NCI-H2081 (cell line): ENCODE results near the gene TMEM255B.
"Not testable (repeated sequence)": the region's sequence is repeated elsewhere in the genome, so short reads cannot be mapped to it uniquely, and the experiment has no call there.

Source experiments
- DNase-seq, 2 experiments: peaks; one replicate each; lab custom pipeline; 2025; lab: John Stamatoyannopoulos, UW

Gene TMEM255B

GRCh38 chr13:113817860-113818691 lies 59.0 kb downstream of the TMEM255B start:
- no peak for DNase-seq

DNA sequence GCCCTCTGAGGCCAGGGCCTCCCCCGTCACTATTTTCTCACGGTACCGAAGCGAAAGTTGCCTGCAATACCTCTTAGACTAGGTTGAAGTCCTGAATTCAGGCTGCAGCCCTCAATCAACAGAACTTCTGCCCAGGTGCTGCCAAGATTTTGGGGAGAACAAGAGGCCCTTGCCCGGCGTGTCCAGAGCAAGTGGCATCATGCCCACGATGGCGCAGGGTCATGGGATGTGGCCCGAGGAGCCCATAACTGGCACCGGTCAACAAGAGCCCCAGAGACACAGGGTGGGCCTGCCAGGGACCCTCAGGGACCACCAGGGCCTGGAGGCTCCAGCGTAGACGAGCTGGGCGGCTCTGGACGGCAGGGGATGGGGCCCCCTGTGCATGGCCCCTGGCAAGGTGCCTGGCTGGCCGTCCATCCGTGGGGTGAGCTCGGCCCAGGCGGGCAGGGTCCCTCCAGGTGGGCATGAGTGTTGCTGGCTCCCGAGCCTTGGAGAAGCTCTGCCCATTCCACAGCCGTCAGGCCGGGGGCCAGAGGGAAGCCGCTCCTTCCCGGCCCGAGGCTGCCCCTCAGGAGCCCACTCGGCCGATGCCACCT lies 59.8 kb downstream of the TMEM255B start:
- DNase-seq, result no peak

DNA sequence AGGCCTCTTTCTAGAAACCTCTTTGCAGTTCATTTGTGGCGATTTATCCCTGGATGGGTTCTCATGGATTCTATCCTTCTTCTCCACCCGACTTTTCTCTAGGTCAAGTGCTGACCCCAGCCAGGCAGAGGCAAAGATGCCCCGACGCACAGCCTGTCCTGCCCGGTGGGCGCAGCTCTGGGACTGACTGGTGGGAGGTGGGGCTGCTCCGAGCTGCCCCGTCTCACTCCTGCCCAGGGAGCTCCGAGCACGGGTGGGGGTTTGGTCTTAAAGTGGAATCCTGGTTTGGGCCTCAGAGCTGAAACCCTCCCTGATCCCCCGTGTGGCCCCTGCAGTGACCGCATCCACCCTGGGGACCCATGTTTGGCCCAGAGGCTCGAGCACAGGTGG lies 60.3 kb downstream of the TMEM255B start:
- no peak for DNase-seq

GRCh38 chr13:113819731-113820715 lies 61.0 kb downstream of the TMEM255B start:
- DNase-seq, result no peak

- DNase-seq, result peak in 1 of 2 experiments; percentile 27
These were observed 62.0 kb downstream of the TMEM255B start for GRCh38 chr13:113820813-113821651.

GRCh38 chr13:113821847-113822246 lies 62.8 kb downstream of the TMEM255B start:
- DNase-seq, result no peak

GRCh38 chr13:113822266-113822665 lies 63.2 kb downstream of the TMEM255B start:
- DNase-seq, result no peak

DNA sequence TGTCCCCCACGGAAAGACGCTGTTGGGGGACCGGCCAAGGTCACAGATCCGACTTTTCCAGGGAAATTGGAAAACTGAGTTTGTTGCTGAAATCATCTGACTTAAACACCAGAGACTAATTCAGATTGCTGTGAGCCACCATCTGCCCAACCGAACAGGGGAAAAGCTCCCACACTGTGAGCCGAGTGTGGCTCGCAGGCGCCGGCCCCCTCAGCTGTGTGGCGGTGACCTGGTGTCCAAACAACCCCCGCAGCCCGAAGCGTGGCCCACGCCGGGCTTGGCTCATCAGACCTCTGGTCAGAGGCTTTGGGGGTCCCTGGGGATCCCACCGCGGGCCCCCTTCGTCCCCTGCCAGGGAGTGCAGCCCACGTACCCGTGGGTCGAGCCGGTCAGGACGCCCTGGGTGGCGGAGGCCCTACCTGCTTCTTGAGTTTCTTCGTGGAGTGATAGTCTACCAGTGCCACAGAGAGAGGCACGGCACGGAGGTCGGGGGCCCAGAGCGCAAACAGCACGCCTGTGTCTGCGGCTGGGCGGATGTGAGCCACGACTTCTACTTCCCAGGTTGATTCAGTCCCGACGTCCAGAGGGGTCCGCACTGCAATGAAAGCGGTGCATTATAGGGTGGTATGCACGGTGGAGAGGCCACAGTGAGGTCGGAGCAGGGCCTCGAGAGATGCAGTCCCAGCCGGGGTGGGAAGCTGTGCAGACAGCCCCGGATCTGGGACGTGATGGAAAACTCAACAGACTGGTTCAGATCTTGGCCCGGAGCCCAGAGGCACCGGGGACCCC lies 64.1 kb downstream of the TMEM255B start:
- no peak for DNase-seq

DNA sequence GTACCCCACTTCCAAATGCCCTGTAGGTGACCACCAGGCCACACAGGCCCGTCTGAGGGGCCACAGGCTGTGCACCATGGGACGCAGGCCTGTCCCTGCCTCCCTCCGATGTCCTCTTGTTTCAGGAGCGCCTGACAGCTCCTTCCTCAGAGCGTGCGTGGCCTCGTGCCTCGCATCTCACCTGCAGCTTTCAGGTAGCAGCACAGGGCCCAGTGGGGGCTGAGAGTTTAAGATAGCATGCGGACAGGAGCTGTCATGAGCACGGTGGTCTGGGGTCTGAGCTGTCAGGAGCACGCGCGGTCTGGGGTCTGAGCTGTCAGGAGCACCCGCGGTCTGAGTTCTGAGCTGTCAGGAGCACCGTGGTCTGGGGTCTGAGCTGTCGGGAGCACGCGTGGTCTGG lies 64.7 kb downstream of the TMEM255B start:
- no peak for DNase-seq

DNA sequence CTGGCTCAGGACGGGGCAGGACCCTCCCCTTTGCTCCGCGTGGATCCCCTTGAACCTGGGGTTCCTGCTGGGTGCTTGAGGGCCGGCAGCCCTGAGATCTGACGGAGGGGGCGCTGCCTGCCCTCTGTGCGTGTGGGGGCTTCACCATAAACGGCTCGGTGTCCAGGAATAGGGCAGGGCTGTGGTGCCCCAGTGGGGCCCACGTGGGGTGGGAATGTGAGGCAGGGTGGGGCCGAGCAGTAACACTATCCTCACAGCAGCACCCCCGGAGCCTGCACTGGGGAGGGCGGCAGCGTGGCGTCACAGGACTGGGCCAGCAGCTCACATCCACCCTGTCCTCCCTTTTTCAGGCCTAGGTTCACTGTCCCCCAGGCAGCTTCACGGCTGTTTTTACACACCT lies 66.8 kb downstream of the TMEM255B start:
- DNase-seq, result no peak

DNA sequence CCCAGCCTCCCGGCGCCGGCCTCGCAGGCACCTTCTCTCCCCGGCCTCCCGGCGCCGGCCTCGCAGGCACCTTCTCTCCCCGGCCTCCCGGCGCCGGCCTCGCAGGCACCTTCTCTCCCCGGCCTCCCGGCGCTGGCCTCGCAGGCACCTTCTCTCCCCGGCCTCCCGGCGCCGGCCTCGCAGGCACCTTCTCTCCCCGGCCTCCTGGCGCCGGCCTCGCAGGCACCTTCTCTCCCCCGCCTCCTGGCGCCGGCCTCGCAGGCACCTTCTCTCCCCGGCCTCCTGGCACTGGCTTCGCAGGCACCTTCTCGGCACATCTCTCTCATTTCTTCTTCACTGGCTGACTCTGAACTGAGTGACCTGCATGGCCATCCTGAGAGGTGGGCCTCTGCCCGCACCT lies 67.4 kb downstream of the TMEM255B start:
- DNase-seq, result not testable (repeated sequence)

GRCh38 chr13:113827021-113827420 lies 68.0 kb downstream of the TMEM255B start:
- DNase-seq, result no peak

DNA sequence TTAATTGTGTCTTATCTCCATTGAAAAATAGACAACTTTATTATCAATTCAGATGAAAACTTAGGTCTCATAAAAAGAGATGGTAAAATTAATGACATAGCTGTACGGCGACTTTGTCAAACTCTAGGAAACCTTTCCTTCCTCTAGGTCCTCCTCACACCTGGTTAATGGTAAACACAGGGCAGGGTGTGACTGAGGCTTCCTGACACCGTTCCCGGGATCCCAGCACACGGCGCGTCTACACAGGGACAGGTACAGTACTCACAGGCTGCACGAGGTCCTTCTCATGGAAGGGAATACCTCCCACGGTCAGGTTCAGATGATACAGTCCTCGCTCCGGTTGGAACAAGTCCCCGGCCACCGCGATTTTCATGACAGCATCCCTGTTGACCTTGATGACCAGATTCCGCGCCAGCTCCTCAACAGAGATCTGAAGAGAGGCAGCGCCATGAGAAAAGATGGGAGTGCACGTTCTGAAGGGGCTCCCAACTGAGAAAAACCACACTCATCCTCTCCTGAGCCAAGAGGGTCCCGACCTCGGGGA lies 69.3 kb downstream of the TMEM255B start:
- no peak for DNase-seq

DNA sequence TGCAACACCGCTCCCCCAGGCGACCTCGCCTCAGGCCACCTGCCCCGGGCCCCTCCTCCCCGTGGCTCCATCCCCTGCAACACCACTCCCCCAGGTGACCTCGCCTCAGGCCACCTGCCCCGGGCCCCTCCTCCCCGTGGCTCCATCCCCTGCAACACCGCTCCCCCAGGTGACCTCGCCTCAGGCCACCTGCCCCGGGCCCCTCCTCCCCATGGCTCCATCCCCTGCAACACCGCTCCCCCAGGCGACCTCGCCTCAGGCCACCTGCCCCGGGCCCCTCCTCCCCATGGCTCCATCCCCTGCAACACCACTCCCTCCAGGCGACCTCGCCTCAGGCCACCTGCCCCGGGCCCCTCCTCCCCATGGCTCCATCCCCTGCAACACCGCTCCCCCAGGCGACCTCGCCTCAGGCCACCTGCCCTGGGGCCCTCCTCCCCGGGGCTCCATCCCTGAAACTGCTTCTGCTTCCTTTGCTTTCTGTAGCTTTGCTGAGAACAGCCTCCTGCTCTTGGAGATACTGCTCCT lies 71.5 kb downstream of the TMEM255B start:
- not testable (repeated sequence) for DNase-seq

DNA sequence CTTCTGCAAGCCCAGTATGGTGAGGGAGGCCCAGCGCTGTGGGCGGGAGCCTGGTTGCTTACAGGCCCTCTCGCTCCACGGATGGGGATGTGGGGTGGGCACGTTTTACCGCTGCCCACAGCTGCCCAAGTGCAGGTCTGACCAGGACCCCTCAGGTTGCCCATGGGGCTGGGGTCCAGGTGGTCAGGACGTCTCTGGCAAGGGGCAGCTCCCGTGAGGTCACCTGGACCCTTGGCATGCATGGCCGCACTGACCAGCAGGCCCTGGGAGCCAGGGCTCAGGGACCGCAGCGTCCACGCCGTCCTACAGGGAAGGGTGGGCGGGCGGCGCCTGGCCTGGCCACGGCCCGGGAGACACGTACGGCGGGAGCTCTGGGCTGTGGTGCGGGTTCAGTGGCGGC lies 72.0 kb downstream of the TMEM255B start:
- no peak for DNase-seq

- no peak for DNase-seq
These were observed 73.2 kb downstream of the TMEM255B start for GRCh38 chr13:113832205-113832604.

GRCh38 chr13:113832631-113833030 lies 73.6 kb downstream of the TMEM255B start:
- no peak for DNase-seq

- DNase-seq, result no peak
These were observed 74.2 kb downstream of the TMEM255B start for GRCh38 chr13:113833111-113833830.

DNA sequence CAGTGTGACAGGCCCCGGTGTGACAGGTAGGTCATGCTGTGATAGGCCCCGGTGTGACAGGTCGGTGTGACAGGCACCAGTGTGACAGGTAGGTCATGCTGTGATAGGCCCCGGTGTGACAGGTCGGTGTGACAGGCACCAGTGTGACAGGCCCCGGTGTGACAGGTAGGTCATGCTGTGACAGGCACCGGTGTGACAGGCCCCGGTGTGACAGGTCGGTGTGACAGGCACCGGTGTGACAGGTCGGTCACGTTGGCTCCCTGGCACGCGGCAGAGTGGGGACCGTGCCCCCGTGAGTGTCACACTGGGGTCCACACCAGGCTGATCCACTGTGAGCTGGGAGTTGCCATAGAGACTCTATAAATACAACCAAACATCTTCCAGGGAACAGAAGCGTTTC lies 75.0 kb downstream of the TMEM255B start:
- not testable (repeated sequence) for DNase-seq
